SK-N-SH (cell line): ENCODE measurements around the gene IRX5. TPM values are rescaled to one million over a fixed set of nuclear protein-coding genes. Genes with fewer than 3 reads are reported as not detected.

Source experiments
- CTCF ChIA-PET: fragments of 300-600, 350-600 bp; formaldehyde crosslinking; extraction: SDS; loops from one replicate; lab custom pipeline; 2021; lab: Yijun Ruan, JAX
- POLR2A ChIA-PET: fragments of 350-600 bp; sonication (Branson Sonifier 250); formaldehyde crosslinking; extraction: SDS; loops from one replicate; lab custom pipeline; 2020; ENCODE audit warnings: antibody characterized with exemption, inconsistent platforms; lab: Yijun Ruan, JAX
- DNase-seq: peaks from one replicate; pipeline ENCODE4 v3.0.0; 2012
- H2AFZ ChIP-seq: fragments of 200-600 bp; sonication (generic); 2 replicates; pipeline ENCODE4 v1.8.1; 2016; ENCODE audit warnings: antibody characterized with exemption, mild to moderate bottlenecking, low read depth
- H3F3A ChIP-seq: fragments of 200-600 bp; sonication (generic); replicated peaks from 2 replicates; pipeline ENCODE3; 2016; ENCODE audit warnings: antibody characterized with exemption, mild to moderate bottlenecking; ENCODE audit not compliant: insufficient read depth
- H3K27ac ChIP-seq, 2 experiments: fragments of 200-500 bp in 1 of 2; fragments of 200-600 bp in 1 of 2; sonication (Bioruptor generic) in 1 of 2; sonication (generic), shearing (Covaris generic) in 1 of 2; 2 replicates each; pipeline versions ENCODE4 v1.5.1 to v1.6.1; 2014 to 2016; ENCODE audit warnings: low read depth in 2 of 2, inconsistent platforms in 1 of 2, low read length in 1 of 2, mild to moderate bottlenecking in 1 of 2, mixed read lengths in 1 of 2
- H3K27me3 ChIP-seq: fragments of 200-600 bp; sonication (generic), shearing (Covaris generic); 2 replicates; pipeline ENCODE4 v1.6.1; 2016; ENCODE audit warnings: mixed run types; ENCODE audit not compliant: insufficient read depth
- H3K36me3 ChIP-seq, 2 experiments: fragments of 200-500 bp in 1 of 2; fragments of 200-600 bp in 1 of 2; sonication (Bioruptor generic) in 1 of 2; sonication (generic) in 1 of 2; replicated peaks in 1 of 2; 2 replicates each; pipeline versions ENCODE3 to v1.5.1; 2014 to 2016; ENCODE audit warnings: low read length in 1 of 2, mild to moderate bottlenecking in 1 of 2; ENCODE audit not compliant: insufficient read depth in 2 of 2, control insufficient read depth in 1 of 2
- H3K4me1 ChIP-seq, 2 experiments: fragments of 200-500 bp in 1 of 2; fragments of 200-600 bp in 1 of 2; sonication (Bioruptor generic) in 1 of 2; sonication (generic), shearing (Covaris generic) in 1 of 2; 2 replicates each; pipeline versions ENCODE4 v1.5.1 to v1.6.1; 2014 to 2016; ENCODE audit warnings: low read depth in 1 of 2, low read length in 1 of 2, mixed run types in 1 of 2; ENCODE audit not compliant: insufficient read depth in 2 of 2, control insufficient read depth in 1 of 2
- H3K4me2 ChIP-seq: fragments of 200-600 bp; sonication (generic), shearing (Covaris generic); 2 replicates; pipeline ENCODE4 v1.6.1; 2017; ENCODE audit warnings: mixed run types
- H3K4me3 ChIP-seq, 2 experiments: fragments of 200-500 bp in 1 of 2; fragments of 200-600 bp in 1 of 2; sonication (Bioruptor generic) in 1 of 2; sonication (generic), shearing (Covaris generic) in 1 of 2; 2 replicates each; pipeline versions ENCODE4 v1.5.1 to v1.8.1; 2014 to 2016; ENCODE audit warnings: low read depth in 2 of 2, inconsistent platforms in 1 of 2, low read length in 1 of 2, mild to moderate bottlenecking in 1 of 2, mixed read lengths in 1 of 2, moderate library complexity in 1 of 2
- H3K79me2 ChIP-seq: fragments of 200-600 bp; sonication (generic); 2 replicates; pipeline ENCODE4 v1.8.1; 2017; ENCODE audit warnings: mild to moderate bottlenecking; ENCODE audit not compliant: insufficient read depth
- H3K9ac ChIP-seq: fragments of 200-600 bp; sonication (generic); 2 replicates; pipeline ENCODE4 v1.6.1; 2017; ENCODE audit warnings: mixed run types
- H3K9me2 ChIP-seq: fragments of 200-600 bp; sonication (generic); 2 replicates; pipeline ENCODE4 v1.6.1; 2017; ENCODE audit warnings: mixed run types
- H3K9me3 ChIP-seq: fragments of 200-600 bp; sonication (generic); 2 replicates; pipeline ENCODE4 v1.6.1; 2017; ENCODE audit warnings: mixed run types, mild to moderate bottlenecking, moderate library complexity
- H4K20me1 ChIP-seq: fragments of 200-600 bp; sonication (generic); 2 replicates; pipeline ENCODE4 v1.6.1; 2017; ENCODE audit warnings: mild to moderate bottlenecking, mixed run types; ENCODE audit not compliant: insufficient read depth
- CHD2 ChIP-seq: fragments of 150-350 bp; IDR thresholded peaks from 2 replicates; pipeline ENCODE4 v1.6.1; 2018; ENCODE audit warnings: low read length; ENCODE audit not compliant: partially characterized antibody
- EP300 ChIP-seq, 2 experiments: IDR thresholded peaks; 2 replicates each; pipeline versions ENCODE4 v1.4.0 to v1.6.1; 2012; ENCODE audit warnings: borderline replicate concordance in 1 of 2, low read depth in 1 of 2, low read length in 1 of 2
- FOSL2 ChIP-seq: IDR thresholded peaks from 2 replicates; pipeline ENCODE4 v1.4.0; 2012; ENCODE audit warnings: low read depth, mild to moderate bottlenecking, moderate library complexity, borderline replicate concordance
- FOXM1 ChIP-seq: IDR thresholded peaks from 2 replicates; pipeline ENCODE4 v1.4.0; 2012; ENCODE audit warnings: low read depth, mild to moderate bottlenecking
- GABPA ChIP-seq: IDR thresholded peaks from 2 replicates; pipeline ENCODE4 v1.4.0; 2012; ENCODE audit warnings: low read depth, mild to moderate bottlenecking
- RXRA ChIP-seq: IDR thresholded peaks from 2 replicates; pipeline ENCODE4 v1.4.0; 2012; ENCODE audit warnings: low read depth, mild to moderate bottlenecking, borderline replicate concordance
- SIN3A ChIP-seq: IDR thresholded peaks from 2 replicates; pipeline ENCODE4 v1.6.1; 2012; ENCODE audit warnings: low read depth, mild to moderate bottlenecking, low read length, moderate library complexity, borderline replicate concordance
- TCF12 ChIP-seq: IDR thresholded peaks from 2 replicates; pipeline ENCODE4 v1.4.0; 2012
- TEAD4 ChIP-seq: IDR thresholded peaks from 2 replicates; pipeline ENCODE4 v1.4.0; 2012; ENCODE audit warnings: mild to moderate bottlenecking, borderline replicate concordance; ENCODE audit not compliant: insufficient read depth
- YY1 ChIP-seq: IDR thresholded peaks from 2 replicates; pipeline ENCODE4 v1.4.0; 2012; ENCODE audit warnings: low read depth, mild to moderate bottlenecking
- WGBS: methylation state at CpG from one replicate; pipeline ENCODE4 v1.1.6; 2017; ENCODE audit warnings: low lambda C conversion rate; 5-methylcytosine and 5-hydroxymethylcytosine counted together
- polyA plus RNA-seq, 3 experiments: library from polyadenylated mRNA; depleted of rRNA; stranded (reverse); fragments of >200 nt; gene quantifications; 2 replicates each; pipeline ENCODE4 v1.2.3, GENCODE V29; 2012
- TF ChIP-seq, protein P1 (sequence below): IDR thresholded peaks from 2 replicates; pipeline ENCODE4 v1.4.0; 2012; ENCODE audit warnings: low read depth, borderline replicate concordance
- TF ChIP-seq, protein P2 (sequence below): IDR thresholded peaks from 2 replicates; pipeline ENCODE4 v1.4.0; 2012; ENCODE audit warnings: low read depth

IRX5 gene
- polyA plus RNA-seq, 1 of the 3 experiments (the other 2 are of a cell fraction): 1.4 TPM

GRCh38 chr16:54883358-54883757 lies 47.3 kb upstream of the IRX5 start:
- no peak overlapping the region for H3K27ac ChIP-seq
- CTCF ChIA-PET: no interaction called here
- no peaks in the 10 kb centered on the region for H3K27me3 ChIP-seq
- no peak for DNase-seq
- no peak overlapping the region for H3K4me2 ChIP-seq
- TF ChIP-seq, protein P1, sequence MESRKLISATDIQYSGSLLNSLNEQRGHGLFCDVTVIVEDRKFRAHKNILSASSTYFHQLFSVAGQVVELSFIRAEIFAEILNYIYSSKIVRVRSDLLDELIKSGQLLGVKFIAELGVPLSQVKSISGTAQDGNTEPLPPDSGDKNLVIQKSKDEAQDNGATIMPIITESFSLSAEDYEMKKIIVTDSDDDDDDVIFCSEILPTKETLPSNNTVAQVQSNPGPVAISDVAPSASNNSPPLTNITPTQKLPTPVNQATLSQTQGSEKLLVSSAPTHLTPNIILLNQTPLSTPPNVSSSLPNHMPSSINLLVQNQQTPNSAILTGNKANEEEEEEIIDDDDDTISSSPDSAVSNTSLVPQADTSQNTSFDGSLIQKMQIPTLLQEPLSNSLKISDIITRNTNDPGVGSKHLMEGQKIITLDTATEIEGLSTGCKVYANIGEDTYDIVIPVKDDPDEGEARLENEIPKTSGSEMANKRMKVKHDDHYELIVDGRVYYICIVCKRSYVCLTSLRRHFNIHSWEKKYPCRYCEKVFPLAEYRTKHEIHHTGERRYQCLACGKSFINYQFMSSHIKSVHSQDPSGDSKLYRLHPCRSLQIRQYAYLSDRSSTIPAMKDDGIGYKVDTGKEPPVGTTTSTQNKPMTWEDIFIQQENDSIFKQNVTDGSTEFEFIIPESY: no peak
- TF ChIP-seq EP300 (IDR thresholded peaks at IDR 0.05; ENCODE audit: borderline replicate concordance in 1 of 2, low read depth in 1 of 2, low read length in 1 of 2) (no peak), FOSL2 (no peak), CHD2 (no peak)
- no peak overlapping the region for H3K4me3 ChIP-seq
- H3K79me2 ChIP-seq: no peaks in the 10 kb centered on the region
- no peaks in the 10 kb centered on the region for H3F3A ChIP-seq
- no peak overlapping the region for H2AFZ ChIP-seq
- no peaks in the 10 kb centered on the region for H3K9me2 ChIP-seq
- POLR2A ChIA-PET: no interaction called here
- no peaks in the 10 kb centered on the region for H3K36me3 ChIP-seq
- H3K4me1 ChIP-seq: no peaks in the 10 kb centered on the region
- no peak overlapping the region for H3K9ac ChIP-seq
- no peaks in the 10 kb centered on the region for H3K9me3 ChIP-seq
- 30% methylated on average over 1 of the region's 1 CpG for WGBS
- no peaks in the 10 kb centered on the region for H4K20me1 ChIP-seq

DNA sequence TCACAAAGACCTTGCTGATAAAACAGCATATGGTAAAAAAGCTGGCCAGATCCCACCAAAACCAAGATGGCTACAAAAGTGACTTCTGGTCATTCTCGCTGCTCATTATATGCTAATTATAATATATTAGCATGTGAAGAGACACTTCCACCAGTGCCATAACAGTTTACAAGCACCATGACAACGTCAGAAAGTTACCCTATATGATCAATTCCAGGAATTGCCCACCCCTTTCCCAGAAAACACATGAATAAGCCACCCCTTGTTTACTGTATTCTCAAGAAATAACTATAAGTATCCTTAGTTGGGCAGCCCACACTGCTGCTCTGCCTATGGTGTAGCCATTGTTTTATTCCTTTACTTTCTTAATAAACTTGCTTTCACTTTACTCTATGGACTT lies 44.6 kb upstream of the IRX5 start:
- no peaks in the 10 kb centered on the region for H3K27me3 ChIP-seq
- no peak overlapping the region for H3K4me2 ChIP-seq
- H3K4me1 ChIP-seq: no peaks in the 10 kb centered on the region
- WGBS: 39% methylated on average over 2 of the region's 2 CpGs
- H3F3A ChIP-seq: no peaks in the 10 kb centered on the region
- H3K9ac ChIP-seq: no peak overlapping the region
- no peaks in the 10 kb centered on the region for H3K9me3 ChIP-seq
- H4K20me1 ChIP-seq: no peaks in the 10 kb centered on the region
- ChIA-PET CTCF (no interaction called here), POLR2A (no interaction called here)
- DNase-seq: no peak
- H3K27ac ChIP-seq: no peak overlapping the region
- H3K4me3 ChIP-seq: no peak overlapping the region
- TF ChIP-seq, protein P1: no peak
- TF ChIP-seq, protein P2, sequence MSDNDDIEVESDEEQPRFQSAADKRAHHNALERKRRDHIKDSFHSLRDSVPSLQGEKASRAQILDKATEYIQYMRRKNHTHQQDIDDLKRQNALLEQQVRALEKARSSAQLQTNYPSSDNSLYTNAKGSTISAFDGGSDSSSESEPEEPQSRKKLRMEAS: no peak
- TF ChIP-seq FOXM1 (no peak), GABPA (no peak), TCF12 (no peak), RXRA (no peak), SIN3A (no peak), TEAD4 (no peak), YY1 (no peak)
- H3K9me2 ChIP-seq: no peaks in the 10 kb centered on the region
- H3K36me3 ChIP-seq: no peaks in the 10 kb centered on the region
- no peak overlapping the region for H2AFZ ChIP-seq
- no peaks in the 10 kb centered on the region for H3K79me2 ChIP-seq
